ENCODE results near the gene SLIT2. TPM values are rescaled to one million over a fixed set of nuclear protein-coding genes. Genes with fewer than 3 reads are reported as not detected.

The SLIT2 gene
- polyA plus RNA-seq, 2 donors: 0.67 to 1.2 TPM

- H3K4me3 ChIP-seq (ENCODE audit: low read depth in 1 of 2, low read length in 2 of 2): no peak overlapping the region
- H3K27me3 ChIP-seq (ENCODE audit: control insufficient read depth in 1 of 2, insufficient read depth in 2 of 2, low read length in 2 of 2): no peaks in the 10 kb centered on the region
- H3K27ac ChIP-seq (ENCODE audit: low read depth in 2 of 2, low read length in 1 of 2): no peak overlapping the region
- no peaks in the 10 kb centered on the region for H3K4me1 ChIP-seq (ENCODE audit: control insufficient read depth in 2 of 2, insufficient read depth in 2 of 2, low read length in 1 of 2)
- no peaks in the 10 kb centered on the region for H3K9me3 ChIP-seq (ENCODE audit: control insufficient read depth in 2 of 2, insufficient read depth in 1 of 2, low read depth in 1 of 2, low read length in 1 of 2)
- H3K36me3 ChIP-seq (ENCODE audit: control insufficient read depth in 2 of 2, insufficient read depth in 2 of 2, low read length in 1 of 2): no peaks in the 10 kb centered on the region
- WGBS, 2 donors: 43 to 64% methylated on average over 2 of the region's 2 CpGs
Measured at GRCh38 chr4:20262221-20262620, 10.5 kb downstream of the SLIT2 start.

- Histone ChIP-seq H3K27me3 (ENCODE audit: control insufficient read depth in 1 of 2, insufficient read depth in 2 of 2, low read length in 2 of 2) (no peaks in the 10 kb centered on the region), H3K9me3 (ENCODE audit: control insufficient read depth in 2 of 2, insufficient read depth in 1 of 2, low read depth in 1 of 2, low read length in 1 of 2) (no peaks in the 10 kb centered on the region), H3K4me3 (ENCODE audit: low read depth in 1 of 2, low read length in 2 of 2) (no peak overlapping the region), H3K27ac (ENCODE audit: low read depth in 2 of 2, low read length in 1 of 2) (no peak overlapping the region), H3K4me1 (ENCODE audit: control insufficient read depth in 2 of 2, insufficient read depth in 2 of 2, low read length in 1 of 2) (no peaks in the 10 kb centered on the region), H3K36me3 (ENCODE audit: control insufficient read depth in 2 of 2, insufficient read depth in 2 of 2, low read length in 1 of 2) (no peaks in the 10 kb centered on the region)
Measured at GRCh38 chr4:20264688-20265087, 13.0 kb downstream of the SLIT2 start.

- no peak overlapping the region for H3K4me3 ChIP-seq (ENCODE audit: low read depth in 1 of 2, low read length in 2 of 2)
- no peaks in the 10 kb centered on the region for H3K36me3 ChIP-seq (ENCODE audit: control insufficient read depth in 2 of 2, insufficient read depth in 2 of 2, low read length in 1 of 2)
- 85 to 87% methylated on average over 1 of the region's 1 CpG for WGBS, 2 donors
Measured at GRCh38 chr4:20265726-20266125, 14.0 kb downstream of the SLIT2 start.

GRCh38 chr4:20266215-20267082 lies 14.7 kb downstream of the SLIT2 start:
- Histone ChIP-seq H3K9me3 (ENCODE audit: control insufficient read depth in 2 of 2, insufficient read depth in 1 of 2, low read depth in 1 of 2, low read length in 1 of 2) (no peaks in the 10 kb centered on the region), H3K27ac (ENCODE audit: low read depth in 2 of 2, low read length in 1 of 2) (no peak overlapping the region), H3K4me1 (ENCODE audit: control insufficient read depth in 2 of 2, insufficient read depth in 2 of 2, low read length in 1 of 2) (no peaks in the 10 kb centered on the region), H3K36me3 (ENCODE audit: control insufficient read depth in 2 of 2, insufficient read depth in 2 of 2, low read length in 1 of 2) (no peaks in the 10 kb centered on the region), H3K4me3 (ENCODE audit: low read depth in 1 of 2, low read length in 2 of 2) (no peak overlapping the region), H3K27me3 (ENCODE audit: control insufficient read depth in 1 of 2, insufficient read depth in 2 of 2, low read length in 2 of 2) (no peaks in the 10 kb centered on the region)
- WGBS, 2 donors: 41 to 50% methylated on average over 4 of the region's 4 CpGs

More at GRCh38 chr4:20265726-20266125, 14.0 kb downstream of the SLIT2 start:
- H3K27ac ChIP-seq (ENCODE audit: low read depth in 2 of 2, low read length in 1 of 2): no peak overlapping the region
- no peaks in the 10 kb centered on the region for H3K27me3 ChIP-seq (ENCODE audit: control insufficient read depth in 1 of 2, insufficient read depth in 2 of 2, low read length in 2 of 2)
- H3K9me3 ChIP-seq (ENCODE audit: control insufficient read depth in 2 of 2, insufficient read depth in 1 of 2, low read depth in 1 of 2, low read length in 1 of 2): no peaks in the 10 kb centered on the region
- no peaks in the 10 kb centered on the region for H3K4me1 ChIP-seq (ENCODE audit: control insufficient read depth in 2 of 2, insufficient read depth in 2 of 2, low read length in 1 of 2)

- no peaks in the 10 kb centered on the region for H3K36me3 ChIP-seq (ENCODE audit: control insufficient read depth in 2 of 2, insufficient read depth in 2 of 2, low read length in 1 of 2)
- H3K4me3 ChIP-seq (ENCODE audit: low read depth in 1 of 2, low read length in 2 of 2): no peak overlapping the region
- H3K27ac ChIP-seq (ENCODE audit: low read depth in 2 of 2, low read length in 1 of 2): no peak overlapping the region
- H3K4me1 ChIP-seq (ENCODE audit: control insufficient read depth in 2 of 2, insufficient read depth in 2 of 2, low read length in 1 of 2): no peaks in the 10 kb centered on the region
- no peaks in the 10 kb centered on the region for H3K9me3 ChIP-seq (ENCODE audit: control insufficient read depth in 2 of 2, insufficient read depth in 1 of 2, low read depth in 1 of 2, low read length in 1 of 2)
- H3K27me3 ChIP-seq (ENCODE audit: control insufficient read depth in 1 of 2, insufficient read depth in 2 of 2, low read length in 2 of 2): no peaks in the 10 kb centered on the region
Measured at GRCh38 chr4:20268028-20268427, 16.3 kb downstream of the SLIT2 start.

GRCh38 chr4:20269320-20269719 lies 17.6 kb downstream of the SLIT2 start:
- H3K4me3 ChIP-seq (ENCODE audit: low read depth in 1 of 2, low read length in 2 of 2): no peak overlapping the region
- WGBS, 2 donors: 70 to 71% methylated on average over 1 of the region's 1 CpG
- H3K4me1 ChIP-seq (ENCODE audit: control insufficient read depth in 2 of 2, insufficient read depth in 2 of 2, low read length in 1 of 2): no peaks in the 10 kb centered on the region
- no peaks in the 10 kb centered on the region for H3K9me3 ChIP-seq (ENCODE audit: control insufficient read depth in 2 of 2, insufficient read depth in 1 of 2, low read depth in 1 of 2, low read length in 1 of 2)
- no peaks in the 10 kb centered on the region for H3K36me3 ChIP-seq (ENCODE audit: control insufficient read depth in 2 of 2, insufficient read depth in 2 of 2, low read length in 1 of 2)
- no peaks in the 10 kb centered on the region for H3K27me3 ChIP-seq (ENCODE audit: control insufficient read depth in 1 of 2, insufficient read depth in 2 of 2, low read length in 2 of 2)
- H3K27ac ChIP-seq (ENCODE audit: low read depth in 2 of 2, low read length in 1 of 2): no peak overlapping the region

GRCh38 chr4:20271950-20272349 lies 20.2 kb downstream of the SLIT2 start:
- 75 to 77% methylated on average over 3 of the region's 3 CpGs for WGBS, 2 donors
- no peak overlapping the region for H3K27ac ChIP-seq (ENCODE audit: low read depth in 2 of 2, low read length in 1 of 2)

GRCh38 chr4:20272411-20272872 lies 20.7 kb downstream of the SLIT2 start:
- no peak overlapping the region for H3K27ac ChIP-seq (ENCODE audit: low read depth in 2 of 2, low read length in 1 of 2)
- 68 to 69% methylated on average over 4 of the region's 4 CpGs for WGBS, 2 donors
- H3K9me3 ChIP-seq (ENCODE audit: control insufficient read depth in 2 of 2, insufficient read depth in 1 of 2, low read depth in 1 of 2, low read length in 1 of 2): no peaks in the 10 kb centered on the region
- H3K4me3 ChIP-seq (ENCODE audit: low read depth in 1 of 2, low read length in 2 of 2): no peak overlapping the region
- H3K4me1 ChIP-seq (ENCODE audit: control insufficient read depth in 2 of 2, insufficient read depth in 2 of 2, low read length in 1 of 2): no peaks in the 10 kb centered on the region
- no peaks in the 10 kb centered on the region for H3K27me3 ChIP-seq (ENCODE audit: control insufficient read depth in 1 of 2, insufficient read depth in 2 of 2, low read length in 2 of 2)
- H3K36me3 ChIP-seq (ENCODE audit: control insufficient read depth in 2 of 2, insufficient read depth in 2 of 2, low read length in 1 of 2): no peaks in the 10 kb centered on the region

More at GRCh38 chr4:20271950-20272349, 20.2 kb downstream of the SLIT2 start:
- Histone ChIP-seq H3K27me3 (ENCODE audit: control insufficient read depth in 1 of 2, insufficient read depth in 2 of 2, low read length in 2 of 2) (no peaks in the 10 kb centered on the region), H3K9me3 (ENCODE audit: control insufficient read depth in 2 of 2, insufficient read depth in 1 of 2, low read depth in 1 of 2, low read length in 1 of 2) (no peaks in the 10 kb centered on the region), H3K4me1 (ENCODE audit: control insufficient read depth in 2 of 2, insufficient read depth in 2 of 2, low read length in 1 of 2) (no peaks in the 10 kb centered on the region), H3K36me3 (ENCODE audit: control insufficient read depth in 2 of 2, insufficient read depth in 2 of 2, low read length in 1 of 2) (no peaks in the 10 kb centered on the region), H3K4me3 (ENCODE audit: low read depth in 1 of 2, low read length in 2 of 2) (no peak overlapping the region)

GRCh38 chr4:20273793-20274192 lies 22.1 kb downstream of the SLIT2 start:
- H3K36me3 ChIP-seq (ENCODE audit: control insufficient read depth in 2 of 2, insufficient read depth in 2 of 2, low read length in 1 of 2): no peaks in the 10 kb centered on the region
- H3K4me1 ChIP-seq (ENCODE audit: control insufficient read depth in 2 of 2, insufficient read depth in 2 of 2, low read length in 1 of 2): no peaks in the 10 kb centered on the region
- H3K27ac ChIP-seq (ENCODE audit: low read depth in 2 of 2, low read length in 1 of 2): no peak overlapping the region
- H3K27me3 ChIP-seq (ENCODE audit: control insufficient read depth in 1 of 2, insufficient read depth in 2 of 2, low read length in 2 of 2): no peaks in the 10 kb centered on the region
- H3K9me3 ChIP-seq (ENCODE audit: control insufficient read depth in 2 of 2, insufficient read depth in 1 of 2, low read depth in 1 of 2, low read length in 1 of 2): no peaks in the 10 kb centered on the region
- 70 to 86% methylated on average over 11 of the region's 11 CpGs for WGBS, 2 donors
- no peak overlapping the region for H3K4me3 ChIP-seq (ENCODE audit: low read depth in 1 of 2, low read length in 2 of 2)

GRCh38 chr4:20276848-20277247 lies 25.1 kb downstream of the SLIT2 start:
- H3K36me3 ChIP-seq (ENCODE audit: control insufficient read depth in 2 of 2, insufficient read depth in 2 of 2, low read length in 1 of 2): no peaks in the 10 kb centered on the region
- no peaks in the 10 kb centered on the region for H3K4me1 ChIP-seq (ENCODE audit: control insufficient read depth in 2 of 2, insufficient read depth in 2 of 2, low read length in 1 of 2)
- H3K4me3 ChIP-seq (ENCODE audit: low read depth in 1 of 2, low read length in 2 of 2): no peak overlapping the region
- no peaks in the 10 kb centered on the region for H3K27me3 ChIP-seq (ENCODE audit: control insufficient read depth in 1 of 2, insufficient read depth in 2 of 2, low read length in 2 of 2)
- 54 to 59% methylated on average over 5 of the region's 5 CpGs for WGBS, 2 donors
- H3K9me3 ChIP-seq (ENCODE audit: control insufficient read depth in 2 of 2, insufficient read depth in 1 of 2, low read depth in 1 of 2, low read length in 1 of 2): no peaks in the 10 kb centered on the region
- H3K27ac ChIP-seq (ENCODE audit: low read depth in 2 of 2, low read length in 1 of 2): no peak overlapping the region

All from esophagus (tissue), 2 donors.